Erythroblast (primary cell): ENCODE measurements around the gene MRPS9.

Experiments used
- GATA1 ChIP-seq: IDR thresholded peaks from 2 replicates; pipeline ENCODE4 v1.6.1; 2011; ENCODE audit warnings: low read depth, mild to moderate bottlenecking, control low read depth, low read length, moderate library complexity
- POLR2A ChIP-seq: IDR thresholded peaks from 2 replicates; pipeline ENCODE4 v1.6.1; 2011; ENCODE audit warnings: mild to moderate bottlenecking, low read length

GRCh38 chr2:105134081-105134480, 96.2 kb downstream of the MRPS9 start:
- TF ChIP-seq POLR2A = no peak
- no peak for TF ChIP-seq GATA1
